ENCODE measurements around the gene AS3MT.

- TF ChIP-seq CTCF (IDR thresholded peaks at IDR 0.05), result no peak
- TF ChIP-seq POLR2A (IDR thresholded peaks at IDR 0.05), result no peak
- no peak for TF ChIP-seq POLR2AphosphoS5 (IDR thresholded peaks at IDR 0.05)
These were observed 5.6 kb upstream of the AS3MT start for GRCh38 chr10:102863660-102864059.

All from breast epithelium (tissue), 3 donors.